Measurements from ENCODE around the gene FAM170B.

FAM170B gene

GRCh38 chr10:49103761-49104160 is 30.1 kb downstream of the FAM170B start:
- DNase-seq (ENCODE audit: low read depth) = no peak

- no peak for DNase-seq (ENCODE audit: low read depth)
These were observed 34.8 kb downstream of the FAM170B start for GRCh38 chr10:49099046-49099445.

GRCh38 chr10:49096890-49097445 is 36.9 kb downstream of the FAM170B start:
- DNase-seq (ENCODE audit: low read depth) = no peak

- DNase-seq (ENCODE audit: low read depth) = no peak
These were observed 39.2 kb downstream of the FAM170B start for GRCh38 chr10:49094646-49095045.

- no peak for DNase-seq (ENCODE audit: low read depth)
These were observed 39.9 kb downstream of the FAM170B start for GRCh38 chr10:49093922-49094321.

- DNase-seq (ENCODE audit: low read depth) = no peak
These were observed 41.3 kb downstream of the FAM170B start for GRCh38 chr10:49092477-49092876.

GRCh38 chr10:49091450-49092210 is 42.2 kb downstream of the FAM170B start:
- no peak for DNase-seq (ENCODE audit: low read depth)

GRCh38 chr10:49090696-49091380 is 43.0 kb downstream of the FAM170B start:
- no peak for DNase-seq (ENCODE audit: low read depth)

GRCh38 chr10:49090189-49090575 is 43.6 kb downstream of the FAM170B start:
- DNase-seq (ENCODE audit: low read depth) = no peak

GRCh38 chr10:49089557-49090188 is 44.1 kb downstream of the FAM170B start:
- DNase-seq (ENCODE audit: low read depth) = no peak

- DNase-seq (ENCODE audit: low read depth) = no peak
These were observed 44.7 kb downstream of the FAM170B start for GRCh38 chr10:49089152-49089551.

GRCh38 chr10:49086889-49087288 is 46.9 kb downstream of the FAM170B start:
- no peak for DNase-seq (ENCODE audit: low read depth)

GRCh38 chr10:49083261-49083660 is 50.6 kb downstream of the FAM170B start:
- DNase-seq (ENCODE audit: low read depth) = no peak

GRCh38 chr10:49082766-49083165 is 51.1 kb downstream of the FAM170B start:
- DNase-seq (ENCODE audit: low read depth) = no peak

GRCh38 chr10:49081547-49082275 is 52.1 kb downstream of the FAM170B start:
- DNase-seq (ENCODE audit: low read depth) = no peak

Measured in iris pigment epithelial cell (primary cell).